Transverse colon (tissue), 4 donors: ENCODE measurements around the gene HSPA12A. TPM values are rescaled to one million over a fixed set of nuclear protein-coding genes. Genes with fewer than 3 reads are reported as not detected.

Source experiments
- DNase-seq: peaks from one replicate; pipeline ENCODE4 v3.0.0-alpha.2; 2019
- H3K27ac ChIP-seq, 4 donors: fragments of 200-600 bp; sonication (generic); 2 replicates each; pipeline ENCODE4 v1.5.1; 2016 to 2018; ENCODE audit warnings: inconsistent platforms in 4 of 4
- H3K27me3 ChIP-seq: fragments of 200-600 bp; sonication (generic); 2 replicates; pipeline ENCODE4 v1.5.1; 2017; ENCODE audit warnings: inconsistent platforms
- H3K36me3 ChIP-seq, 4 donors: fragments of 200-600 bp; sonication (generic); 2 replicates each; pipeline ENCODE4 v1.5.1; 2017 to 2019; ENCODE audit warnings: inconsistent platforms in 4 of 4
- H3K4me1 ChIP-seq, 4 donors: fragments of 200-600 bp; sonication (generic); 2 replicates each; pipeline ENCODE4 v1.5.1; 2017 to 2020; ENCODE audit warnings: inconsistent platforms in 4 of 4
- H3K4me3 ChIP-seq, 4 donors: fragments of 200-600 bp; sonication (generic); 1 replicate in 1 of 4; 2 replicates in 3 of 4; pipeline versions ENCODE4 v1.5.1 to v1.6.1; 2017 to 2019; ENCODE audit warnings: inconsistent platforms in 4 of 4
- H3K9me3 ChIP-seq, 2 donors: fragments of 200-600 bp; sonication (generic); 2 replicates each; pipeline ENCODE4 v1.5.1; 2017 to 2019; ENCODE audit warnings: inconsistent platforms in 2 of 2
- EP300 ChIP-seq: sonication (generic); formaldehyde crosslinking; IDR thresholded peaks from one replicate; pipeline ENCODE4 v1.6.1; 2017; ENCODE audit warnings: antibody characterized with exemption, low read depth
- POLR2A ChIP-seq: fragments of 450-650 bp; IDR thresholded peaks from one replicate; pipeline ENCODE4 v1.6.1; 2016; ENCODE audit warnings: antibody characterized with exemption, mild to moderate bottlenecking, moderate library complexity
- POLR2AphosphoS5 ChIP-seq, 3 donors: sonication (generic); formaldehyde crosslinking; IDR thresholded peaks; one replicate each; pipeline ENCODE4 v1.6.1; 2016; ENCODE audit warnings: antibody characterized with exemption in 3 of 3
- WGBS, 2 donors: methylation state at CpG; one replicate each; pipeline ENCODE4 v1.1.5; 2018; ENCODE audit warnings: low coverage in 1 of 2; 5-methylcytosine and 5-hydroxymethylcytosine counted together
- in situ Hi-C, 4 donors: fragments of 200-750 bp; cut with MboI; loops; one replicate each; pipeline versions ENCODE4 v1.15.0 to v1.15.1; 2017; ENCODE audit warnings: low sequenced_read_pairs in 3 of 4, low pct_ligation_motif_present in 1 of 4, low pct_unique_long_range_greater_than_20kb in 1 of 4
- intact Hi-C: fragments of 100-400 bp; cut with DNase I; formaldehyde crosslinking; loops from one replicate; pipeline ENCODE4 v1.15.1; 2023; ENCODE audit warnings: low total_unique reads
- total RNA-seq, 4 donors: library from RNA; depleted of rRNA; stranded (reverse); fragments of >200 nt; gene quantifications; one replicate each; pipeline ENCODE4 v1.1.0, GENCODE V29; 2016
- TF ChIP-seq, protein P1 (sequence below), 5 experiments: fragments of 200-600 bp in 3 of 5; fragments of 450-650 bp in 2 of 5; sonication (generic) in 3 of 5; IDR thresholded peaks; 1 replicate in 2 of 5; 2 replicates in 3 of 5; pipeline ENCODE4 v1.5.1; 2016 to 2017; ENCODE audit warnings: antibody characterized with exemption in 5 of 5, inconsistent platforms in 3 of 5, mild to moderate bottlenecking in 2 of 5, moderate library complexity in 1 of 5

The HSPA12A gene
- total RNA-seq, 4 donors from 2014 or later: 6.4 to 52.3 (median 9.5) TPM

DNA sequence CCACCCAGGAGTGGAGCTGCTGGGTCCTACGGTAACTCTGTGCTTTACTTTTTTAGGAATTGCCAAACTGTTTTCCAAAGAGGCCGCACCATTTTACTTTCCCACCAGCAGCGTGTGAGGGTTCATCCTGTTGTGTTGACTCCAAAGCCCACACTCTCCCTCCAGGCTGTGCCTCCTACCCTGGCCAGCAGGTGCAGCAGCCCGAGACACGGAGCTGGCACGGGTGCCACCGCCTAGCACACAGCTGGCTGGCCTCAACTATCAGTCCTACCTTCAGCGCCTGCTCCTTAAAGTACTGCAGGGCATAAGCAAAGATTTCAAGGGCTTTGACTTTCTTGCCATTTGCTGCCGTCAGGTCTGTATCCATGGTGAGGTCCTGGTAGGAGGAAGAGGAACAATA lies 44.0 kb downstream of the HSPA12A start:
- H3K36me3 ChIP-seq: no peaks in the 10 kb centered on the region
- no peak overlapping the region for H3K4me3 ChIP-seq
- intact Hi-C loops: no loop called here
- H3K4me1 ChIP-seq: no peaks in the 10 kb centered on the region
- DNase-seq: no peak
- H3K27ac ChIP-seq: no peak overlapping the region
- WGBS, 2 donors: 75 to 87% methylated on average over 3 to 9 of the region's 9 CpGs
- no peaks in the 10 kb centered on the region for H3K9me3 ChIP-seq
- TF ChIP-seq POLR2A (no peak), POLR2AphosphoS5 (IDR thresholded peaks at IDR 0.05) (no peak), EP300 (no peak)
- TF ChIP-seq, protein P1, sequence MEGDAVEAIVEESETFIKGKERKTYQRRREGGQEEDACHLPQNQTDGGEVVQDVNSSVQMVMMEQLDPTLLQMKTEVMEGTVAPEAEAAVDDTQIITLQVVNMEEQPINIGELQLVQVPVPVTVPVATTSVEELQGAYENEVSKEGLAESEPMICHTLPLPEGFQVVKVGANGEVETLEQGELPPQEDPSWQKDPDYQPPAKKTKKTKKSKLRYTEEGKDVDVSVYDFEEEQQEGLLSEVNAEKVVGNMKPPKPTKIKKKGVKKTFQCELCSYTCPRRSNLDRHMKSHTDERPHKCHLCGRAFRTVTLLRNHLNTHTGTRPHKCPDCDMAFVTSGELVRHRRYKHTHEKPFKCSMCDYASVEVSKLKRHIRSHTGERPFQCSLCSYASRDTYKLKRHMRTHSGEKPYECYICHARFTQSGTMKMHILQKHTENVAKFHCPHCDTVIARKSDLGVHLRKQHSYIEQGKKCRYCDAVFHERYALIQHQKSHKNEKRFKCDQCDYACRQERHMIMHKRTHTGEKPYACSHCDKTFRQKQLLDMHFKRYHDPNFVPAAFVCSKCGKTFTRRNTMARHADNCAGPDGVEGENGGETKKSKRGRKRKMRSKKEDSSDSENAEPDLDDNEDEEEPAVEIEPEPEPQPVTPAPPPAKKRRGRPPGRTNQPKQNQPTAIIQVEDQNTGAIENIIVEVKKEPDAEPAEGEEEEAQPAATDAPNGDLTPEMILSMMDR (IDR thresholded peaks at IDR 0.05): no peak
- in situ Hi-C loops: loop anchor here in 1 of 4 donors (25.0 kb wide), 1 partner anchor 464 kb away; no protein-coding TSS in a partner anchor
- no peaks in the 10 kb centered on the region for H3K27me3 ChIP-seq

DNA sequence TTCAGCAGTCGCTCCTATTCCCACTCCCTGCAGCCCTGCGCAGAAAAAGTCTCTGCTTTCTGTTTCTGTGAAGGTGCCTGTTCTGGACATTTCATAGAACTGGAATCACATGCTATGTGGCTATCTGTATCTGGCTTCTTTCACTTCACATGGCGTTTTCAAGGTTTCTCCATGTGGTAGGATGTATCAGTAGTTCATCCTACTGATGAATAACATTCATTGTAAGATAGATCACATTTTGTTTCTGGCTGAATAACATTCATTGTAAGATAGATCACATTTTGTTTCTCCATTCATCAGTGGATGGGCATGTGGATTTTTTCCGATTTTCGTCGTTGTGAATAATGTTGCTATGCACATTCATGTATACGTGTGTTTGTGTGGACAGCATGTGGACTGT lies 44.5 kb downstream of the HSPA12A start:
- 76 to 83% methylated on average over 7 of the region's 7 CpGs for WGBS, 2 donors
- H3K36me3 ChIP-seq: no peaks in the 10 kb centered on the region
- no peaks in the 10 kb centered on the region for H3K4me1 ChIP-seq
- DNase-seq: no peak
- intact Hi-C loops: no loop called here
- no peaks in the 10 kb centered on the region for H3K27me3 ChIP-seq
- no peak for TF ChIP-seq POLR2AphosphoS5 (IDR thresholded peaks at IDR 0.05)
- no peak for TF ChIP-seq EP300
- TF ChIP-seq, protein P1 (IDR thresholded peaks at IDR 0.05): no peak
- no peak for TF ChIP-seq POLR2A
- no peak overlapping the region for H3K4me3 ChIP-seq
- no peaks in the 10 kb centered on the region for H3K9me3 ChIP-seq
- in situ Hi-C loops: loop anchor here in 1 of 4 donors (25.0 kb wide), 1 partner anchor 464 kb away; no protein-coding TSS in a partner anchor
- no peak overlapping the region for H3K27ac ChIP-seq

DNA sequence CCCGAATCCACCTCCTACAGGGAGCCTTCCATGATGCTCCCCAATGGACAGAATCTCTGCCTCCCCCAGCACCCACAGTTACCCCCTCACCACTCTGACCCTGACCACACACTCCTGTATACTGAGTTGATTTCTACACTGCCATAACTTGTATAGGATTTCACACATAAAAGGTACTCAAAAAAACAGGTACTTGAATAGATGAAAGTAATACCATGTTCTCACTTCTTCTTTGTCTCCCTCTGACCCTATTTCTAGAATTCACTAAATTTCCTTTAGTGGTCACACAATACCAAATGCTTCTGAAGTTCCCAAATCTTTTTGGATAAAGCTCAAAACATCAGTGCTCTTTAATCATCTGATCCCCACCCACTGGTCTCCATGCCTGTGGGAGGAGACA lies 45.4 kb downstream of the HSPA12A start:
- no peaks in the 10 kb centered on the region for H3K27me3 ChIP-seq
- H3K36me3 ChIP-seq: no peaks in the 10 kb centered on the region
- no peak overlapping the region for H3K4me3 ChIP-seq
- no peaks in the 10 kb centered on the region for H3K4me1 ChIP-seq
- in situ Hi-C loops: loop anchor here in 1 of 4 donors (25.0 kb wide), 1 partner anchor 465 kb away; no protein-coding TSS in a partner anchor
- intact Hi-C loops: no loop called here
- 84% methylated on average over 1 of the region's 1 CpG; no CpG with 5 or more reads in 1 of the 2 donors for WGBS, 2 donors
- no peaks in the 10 kb centered on the region for H3K9me3 ChIP-seq
- DNase-seq: no peak
- no peak overlapping the region for H3K27ac ChIP-seq
- TF ChIP-seq POLR2A: no peak
- TF ChIP-seq, protein P1 (IDR thresholded peaks at IDR 0.05): no peak
- TF ChIP-seq EP300: no peak
- TF ChIP-seq POLR2AphosphoS5 (IDR thresholded peaks at IDR 0.05): no peak

DNA sequence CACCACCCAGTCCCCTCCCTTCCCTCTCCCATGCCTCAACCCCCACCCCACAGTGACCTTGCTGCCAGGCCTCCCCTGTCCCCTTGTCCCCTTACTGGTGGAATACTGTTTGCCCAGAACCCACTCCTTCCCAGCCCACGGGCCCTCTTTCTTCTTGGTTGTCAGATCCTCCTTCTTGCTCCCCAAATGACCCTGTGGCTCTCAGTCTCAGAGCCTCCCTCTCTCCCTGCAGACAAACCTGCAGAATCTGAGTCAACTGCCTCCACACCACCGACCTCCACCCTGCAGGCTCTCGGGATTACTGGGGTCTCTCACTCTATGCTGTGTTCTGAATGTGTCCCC lies 47.5 kb downstream of the HSPA12A start:
- Histone ChIP-seq H3K4me3 (no peak overlapping the region), H3K9me3 (no peaks in the 10 kb centered on the region), H3K27me3 (no peaks in the 10 kb centered on the region), H3K27ac (no peak overlapping the region), H3K4me1 (peaks cover 0 to 5% (median 0%) of the 10 kb centered on the region in 4 donors), H3K36me3 (no peaks in the 10 kb centered on the region)
- DNase-seq: no peak
- intact Hi-C loops (no loop called here), in situ Hi-C loops (loop anchor here in 1 of 4 donors (25.0 kb wide), 1 partner anchor 467 kb away; no protein-coding TSS in a partner anchor)
- WGBS, 2 donors: 78 to 86% methylated on average over 1 to 3 of the region's 3 CpGs
- no peak for TF ChIP-seq POLR2AphosphoS5 (IDR thresholded peaks at IDR 0.05)
- TF ChIP-seq POLR2A: no peak
- TF ChIP-seq EP300: no peak
- TF ChIP-seq, protein P1 (IDR thresholded peaks at IDR 0.05): no peak
